Forelimb muscle (tissue), 1 donor: ENCODE results near the gene SUPT4H1. TPM values are rescaled to one million over a fixed set of nuclear protein-coding genes. Genes with fewer than 3 reads are reported as not detected.

Experiments used
- DNase-seq: peaks from one replicate; pipeline ENCODE4 v3.0.0-alpha.2; 2013; ENCODE audit warnings: low read depth
- polyA plus RNA-seq: library from polyadenylated mRNA; unstranded; fragments of 120-200 nt; gene quantifications from one replicate; pipeline ENCODE4 v1.2.1, GENCODE V29; 2013; ENCODE audit not compliant: insufficient read length

Gene SUPT4H1
- polyA plus RNA-seq, 1 donor, result 83.0 TPM

DNA sequence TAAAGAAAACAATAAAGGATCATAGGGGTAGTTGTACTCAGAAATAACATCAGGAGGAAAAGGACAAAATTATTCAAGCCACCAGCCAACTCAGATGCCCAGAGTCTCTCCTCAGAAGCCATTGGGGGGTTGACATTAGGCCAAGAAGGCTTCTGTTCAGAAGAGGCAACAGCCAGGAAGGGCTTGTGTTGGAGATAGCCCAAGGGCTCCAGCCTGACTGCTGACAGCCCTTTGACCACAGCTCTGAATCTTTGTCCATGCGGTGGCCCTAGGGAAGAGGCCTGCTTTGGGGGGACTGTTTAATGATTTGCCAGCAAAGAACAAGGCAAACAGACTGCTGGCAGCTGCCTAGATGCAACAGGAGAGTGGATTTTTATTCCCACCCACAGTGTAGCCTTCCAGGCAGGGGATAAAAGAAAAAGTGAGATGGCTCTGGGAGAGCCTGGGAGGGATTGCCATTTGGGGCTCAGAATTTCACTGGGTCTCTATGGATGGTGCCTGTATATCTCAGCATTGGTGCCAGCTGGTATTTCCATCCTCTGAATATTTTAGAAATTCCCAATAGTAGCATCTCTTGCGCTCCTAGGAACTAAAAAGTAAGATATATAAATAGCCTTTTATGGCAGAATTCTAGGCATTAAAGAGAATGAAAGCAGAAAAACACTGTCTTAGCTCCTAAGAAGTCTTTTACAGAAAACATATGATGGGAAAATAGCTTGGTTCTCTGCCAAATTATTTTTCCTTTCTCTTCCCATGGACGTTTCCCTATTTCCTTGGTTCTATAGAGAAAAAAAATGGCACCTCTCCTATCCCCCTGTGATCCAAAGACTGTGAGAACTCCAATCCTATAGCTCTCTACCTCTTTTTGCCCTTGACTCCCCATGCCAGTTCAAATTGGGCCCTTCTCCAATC is 29.4 kb upstream of the SUPT4H1 start:
- DNase-seq, result no peak

GRCh38 chr17:58380207-58381123 is 28.5 kb upstream of the SUPT4H1 start:
- no peak for DNase-seq

DNA sequence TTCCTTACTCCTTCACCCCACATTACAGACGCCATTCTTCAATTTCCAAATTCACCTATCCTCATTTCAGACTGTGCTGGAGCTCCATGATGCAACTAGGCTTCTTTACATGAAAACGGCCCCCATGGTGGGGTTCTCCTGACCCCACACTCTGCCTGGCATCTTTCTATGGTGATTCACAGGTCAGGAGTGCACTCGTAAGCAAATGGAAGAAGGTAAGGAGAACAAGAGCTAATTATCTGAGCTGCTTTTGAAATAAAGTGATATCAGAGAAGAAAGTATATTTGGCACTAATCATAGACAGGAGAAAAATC is 27.5 kb upstream of the SUPT4H1 start:
- DNase-seq, result no peak

DNA sequence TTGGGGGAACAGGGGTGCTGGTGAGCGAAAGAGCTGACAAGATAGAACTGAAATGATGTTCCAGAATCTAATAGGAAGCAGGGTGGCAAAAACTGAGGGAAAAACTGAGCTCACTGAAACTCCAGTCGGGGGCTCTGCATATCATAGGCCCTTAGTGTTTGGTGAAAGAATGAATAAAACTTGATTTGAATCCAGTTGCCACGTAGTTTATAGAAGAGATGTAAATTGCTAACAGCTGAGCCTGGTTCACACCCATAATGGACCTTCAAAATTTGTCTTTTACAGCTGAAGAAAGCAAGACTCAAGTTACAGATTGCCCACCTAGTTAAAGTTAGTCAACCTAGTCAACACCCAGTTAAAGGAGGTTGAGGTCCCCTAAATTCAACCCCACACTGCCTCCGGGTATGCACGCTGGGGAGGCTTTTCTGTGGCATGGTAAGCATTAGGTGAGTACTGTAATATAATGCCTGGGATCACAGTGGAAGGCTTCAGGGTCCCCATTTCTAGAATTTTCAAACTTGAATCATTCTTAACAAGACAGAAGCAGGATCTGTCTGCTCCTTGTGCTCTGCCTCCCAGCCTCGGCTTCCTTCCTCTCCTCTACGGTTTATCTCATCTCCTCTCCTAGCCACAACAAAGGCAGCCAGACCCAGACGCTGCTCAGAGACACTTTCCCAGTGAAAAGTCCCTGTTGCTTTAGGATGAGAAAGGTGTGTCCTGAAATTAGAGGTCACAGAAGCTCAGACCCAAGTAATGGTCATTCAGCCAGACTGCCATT is 26.9 kb upstream of the SUPT4H1 start:
- DNase-seq, result no peak

- no peak for DNase-seq
Measured at GRCh38 chr17:58377661-58378060, 25.7 kb upstream of the SUPT4H1 start.

DNA sequence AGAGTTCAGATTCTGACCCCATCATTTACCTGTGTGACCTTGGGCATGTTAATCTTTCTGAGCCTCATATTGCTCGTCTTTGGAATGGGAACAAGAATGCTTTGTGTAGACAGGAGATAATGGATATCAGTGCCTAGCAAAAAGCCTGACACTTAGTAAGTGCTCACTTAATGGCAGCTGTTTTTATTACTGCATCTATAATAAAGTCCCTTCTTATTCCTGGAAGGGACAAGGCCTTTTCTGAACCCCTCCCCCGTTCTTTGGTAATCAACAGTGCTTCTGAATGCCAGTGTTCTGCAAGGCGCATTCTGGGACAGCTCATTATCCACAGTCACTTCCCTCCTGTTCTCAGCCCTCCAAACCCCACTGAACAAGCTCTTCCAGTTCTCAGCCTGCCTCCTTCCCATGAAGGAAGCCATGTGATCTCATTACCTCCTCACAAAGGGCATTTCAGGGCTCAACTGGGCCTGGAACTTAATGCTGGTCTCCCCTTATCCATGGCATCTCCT is 25.1 kb upstream of the SUPT4H1 start:
- no peak for DNase-seq

- DNase-seq, result no peak
Measured at GRCh38 chr17:58376472-58377000, 24.5 kb upstream of the SUPT4H1 start.

GRCh38 chr17:58375811-58376210 is 23.8 kb upstream of the SUPT4H1 start:
- no peak for DNase-seq

DNA sequence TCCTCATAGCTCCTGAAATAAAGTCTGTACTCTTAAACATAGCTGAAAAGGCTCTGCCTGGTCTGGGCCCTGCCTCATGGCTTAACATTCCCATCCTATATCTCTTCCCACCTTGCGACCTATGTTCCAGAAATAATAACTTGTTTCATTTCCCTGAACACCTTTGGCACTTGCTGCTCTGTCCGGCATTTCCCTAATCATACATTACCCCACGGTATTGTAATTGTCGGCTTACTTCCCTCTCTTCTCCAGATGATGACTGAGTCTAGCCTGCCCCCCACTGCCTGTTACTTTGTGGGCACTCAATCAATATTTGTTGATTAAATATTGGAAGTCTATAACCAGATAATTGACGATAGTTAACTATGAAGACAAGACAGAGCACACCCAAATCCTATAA is 23.3 kb upstream of the SUPT4H1 start:
- DNase-seq, result no peak

GRCh38 chr17:58373923-58374322 is 21.9 kb upstream of the SUPT4H1 start:
- DNase-seq, result no peak

DNA sequence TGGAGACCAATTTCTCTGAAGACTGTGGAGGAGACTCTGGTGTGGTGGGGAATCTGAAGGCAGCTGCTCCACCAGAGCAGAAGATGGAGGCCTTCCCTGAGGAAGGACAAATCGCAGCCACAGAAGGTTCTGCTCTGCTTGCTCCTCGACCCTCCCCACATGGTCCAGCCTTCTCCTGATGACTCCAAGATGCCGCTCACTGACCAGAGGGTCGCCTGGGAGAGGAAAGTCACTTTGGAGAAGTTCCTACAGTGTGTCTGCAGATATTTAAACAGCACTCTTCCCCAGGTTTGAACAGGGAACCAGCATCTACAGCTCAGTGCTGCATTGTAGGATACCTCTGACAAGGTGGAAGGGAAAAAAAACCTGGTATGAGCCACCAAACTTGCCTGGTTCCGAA is 21.0 kb upstream of the SUPT4H1 start:
- no peak for DNase-seq

- DNase-seq, result no peak
Measured at GRCh38 chr17:58371300-58371950, 19.4 kb upstream of the SUPT4H1 start.

DNA sequence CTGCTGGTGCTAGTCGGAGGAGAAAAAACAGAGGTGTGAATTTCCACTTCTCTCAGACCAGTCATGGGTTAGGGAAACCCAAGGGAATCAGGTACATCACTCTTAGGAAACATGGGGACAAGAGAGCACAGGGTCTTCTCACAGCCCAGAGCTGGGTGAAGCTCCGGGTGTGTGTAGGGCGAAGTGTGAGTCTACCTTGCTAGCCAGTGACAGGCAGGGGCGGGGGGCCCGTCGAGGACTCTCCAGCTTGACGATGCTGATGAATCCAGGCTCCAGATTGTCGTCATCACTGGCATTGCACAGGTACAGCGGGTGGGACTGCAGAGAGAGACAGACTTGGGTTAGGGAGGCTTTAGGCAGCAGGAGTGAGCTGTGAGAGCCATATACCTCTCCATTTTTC is 18.7 kb upstream of the SUPT4H1 start:
- no peak for DNase-seq

DNA sequence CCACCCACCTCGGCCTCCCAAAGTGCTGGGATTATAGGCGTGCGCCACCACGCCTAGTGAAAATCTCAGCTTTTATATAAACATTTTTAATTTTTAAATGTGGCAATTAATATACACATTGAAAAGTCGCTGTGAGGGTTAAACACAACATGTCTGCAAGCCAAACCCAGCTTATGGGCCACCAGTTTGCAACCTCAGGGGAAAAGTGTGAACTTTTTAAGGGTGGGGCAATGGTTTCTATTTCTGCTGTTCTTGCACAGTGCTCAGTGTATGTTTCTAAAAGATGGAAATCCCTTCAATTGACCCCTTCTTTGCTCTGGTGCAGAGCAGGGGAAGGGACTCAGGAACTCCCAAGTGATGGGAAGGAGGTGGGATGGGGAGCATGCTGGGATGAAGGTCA is 18.3 kb upstream of the SUPT4H1 start:
- DNase-seq, result no peak

- no peak for DNase-seq
Measured at GRCh38 chr17:58369214-58370031, 17.4 kb upstream of the SUPT4H1 start.

GRCh38 chr17:58368860-58369213 is 16.8 kb upstream of the SUPT4H1 start:
- no peak for DNase-seq

DNA sequence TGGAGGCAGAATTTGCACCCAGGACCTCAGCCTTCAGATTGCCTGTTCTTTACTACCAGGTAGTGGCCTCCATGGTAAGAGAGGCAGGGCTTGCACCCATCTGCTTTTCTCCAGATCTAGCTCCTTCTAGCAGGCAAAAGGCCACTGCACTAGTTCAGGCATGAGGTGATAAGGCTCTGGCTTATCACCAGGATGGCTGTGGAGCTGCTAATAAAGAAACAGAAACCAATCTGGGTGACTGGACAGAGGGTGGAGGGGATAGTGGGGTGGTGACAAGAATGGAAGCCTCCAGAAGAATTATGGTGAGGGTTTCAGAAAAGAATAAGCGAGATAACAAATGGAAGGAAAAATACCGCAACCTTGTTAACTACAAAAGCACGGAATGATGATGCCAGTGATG is 15.5 kb upstream of the SUPT4H1 start:
- DNase-seq, result no peak

GRCh38 chr17:58365980-58366595 is 14.1 kb upstream of the SUPT4H1 start:
- no peak for DNase-seq

- DNase-seq, result no peak
Measured at GRCh38 chr17:58365185-58365979, 13.4 kb upstream of the SUPT4H1 start.
